GM18867 (cell line): ENCODE measurements around the gene TAF6.

Source experiments
- ATAC-seq: cut with Tn5 transposase; IDR thresholded peaks from one replicate; pipeline ENCODE4 v1.9.1; 2021; ENCODE audit warnings: mild to moderate bottlenecking, moderate library complexity; ENCODE audit not compliant: unreplicated experiment

Gene TAF6

GRCh38 chr7:100075418-100075817 is 43.7 kb downstream of the TAF6 start:
- no peak for ATAC-seq

GRCh38 chr7:100074841-100075240 is 44.3 kb downstream of the TAF6 start:
- no peak for ATAC-seq

DNA sequence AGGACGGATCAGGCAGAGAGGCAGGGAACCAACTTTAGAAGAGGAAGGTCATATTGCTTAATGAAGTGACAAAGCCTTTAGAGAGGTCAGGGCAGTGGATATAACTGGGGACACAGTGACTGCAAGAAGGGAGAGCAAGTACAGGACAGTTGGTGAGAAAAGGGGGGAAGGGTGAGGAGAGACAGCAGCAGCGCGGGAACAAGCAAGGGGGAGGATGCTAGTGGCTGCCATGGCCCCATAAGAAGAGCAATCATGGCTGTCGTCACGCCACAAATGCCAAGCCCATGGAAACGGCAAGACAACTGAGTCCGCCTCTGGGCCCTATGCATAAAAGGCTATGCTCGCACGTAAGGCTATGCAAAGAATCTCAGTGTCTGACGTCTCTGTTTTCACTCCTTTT is 46.7 kb downstream of the TAF6 start:
- ATAC-seq: no peak

DNA sequence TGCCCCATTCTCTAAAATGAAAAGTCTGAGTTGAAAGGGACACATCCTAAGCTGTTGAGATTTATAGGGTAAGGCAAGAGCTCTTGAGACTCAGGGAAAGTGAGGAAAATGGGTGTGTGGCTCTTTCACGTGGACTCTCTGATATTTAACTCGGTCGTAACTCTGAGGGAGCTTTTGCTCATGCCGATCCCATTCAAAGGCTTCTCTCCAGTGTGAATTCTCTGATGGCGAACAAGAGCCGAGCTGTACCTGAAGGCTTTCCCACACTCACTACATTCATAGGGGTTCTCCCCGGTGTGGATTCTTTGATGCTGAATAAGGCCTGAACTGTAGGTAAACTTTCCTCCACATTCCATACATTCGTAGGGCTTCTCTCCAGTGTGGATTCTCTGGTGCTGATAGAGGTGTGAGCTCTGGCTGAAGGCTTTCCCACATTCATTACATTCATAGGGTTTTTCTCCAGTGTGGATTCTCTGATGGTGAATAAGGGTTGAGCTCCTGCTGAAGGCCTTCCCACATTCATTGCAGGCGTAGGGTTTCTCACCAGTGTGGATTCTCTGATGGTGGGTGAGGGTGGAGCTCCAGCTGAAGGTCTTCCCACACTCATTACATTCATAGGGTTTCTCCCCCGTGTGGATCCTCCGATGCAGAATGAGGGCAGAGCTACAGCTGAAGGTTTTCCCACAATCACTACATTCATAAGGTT is 48.0 kb downstream of the TAF6 start:
- no peak for ATAC-seq

- ATAC-seq: no peak
These were observed 49.2 kb downstream of the TAF6 start for GRCh38 chr7:100069991-100070390.

GRCh38 chr7:100066953-100067352 is 52.2 kb downstream of the TAF6 start:
- no peak for ATAC-seq

- no peak for ATAC-seq
These were observed 53.5 kb downstream of the TAF6 start for GRCh38 chr7:100065452-100066186.

- ATAC-seq: no peak
These were observed 55.0 kb downstream of the TAF6 start for GRCh38 chr7:100064162-100064561.

DNA sequence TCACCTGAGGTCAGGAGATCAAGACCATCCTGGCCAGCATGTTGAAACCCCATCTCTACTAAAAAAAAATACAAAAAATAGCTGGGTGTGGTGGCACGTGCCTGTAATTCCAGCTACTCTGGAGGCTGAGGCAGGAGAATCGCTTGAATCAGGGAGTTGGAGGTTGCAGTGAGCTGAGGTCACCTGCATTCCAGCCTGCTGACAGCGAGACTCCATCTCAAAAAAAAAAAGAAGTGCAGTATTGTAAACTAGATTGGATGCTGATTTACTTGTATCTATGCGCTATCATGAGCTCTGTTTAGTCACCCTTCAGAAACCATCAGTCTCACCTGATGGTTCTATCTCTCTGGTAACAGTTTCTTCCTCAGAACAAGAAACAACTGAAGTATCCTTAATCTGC is 55.8 kb downstream of the TAF6 start:
- no peak for ATAC-seq

DNA sequence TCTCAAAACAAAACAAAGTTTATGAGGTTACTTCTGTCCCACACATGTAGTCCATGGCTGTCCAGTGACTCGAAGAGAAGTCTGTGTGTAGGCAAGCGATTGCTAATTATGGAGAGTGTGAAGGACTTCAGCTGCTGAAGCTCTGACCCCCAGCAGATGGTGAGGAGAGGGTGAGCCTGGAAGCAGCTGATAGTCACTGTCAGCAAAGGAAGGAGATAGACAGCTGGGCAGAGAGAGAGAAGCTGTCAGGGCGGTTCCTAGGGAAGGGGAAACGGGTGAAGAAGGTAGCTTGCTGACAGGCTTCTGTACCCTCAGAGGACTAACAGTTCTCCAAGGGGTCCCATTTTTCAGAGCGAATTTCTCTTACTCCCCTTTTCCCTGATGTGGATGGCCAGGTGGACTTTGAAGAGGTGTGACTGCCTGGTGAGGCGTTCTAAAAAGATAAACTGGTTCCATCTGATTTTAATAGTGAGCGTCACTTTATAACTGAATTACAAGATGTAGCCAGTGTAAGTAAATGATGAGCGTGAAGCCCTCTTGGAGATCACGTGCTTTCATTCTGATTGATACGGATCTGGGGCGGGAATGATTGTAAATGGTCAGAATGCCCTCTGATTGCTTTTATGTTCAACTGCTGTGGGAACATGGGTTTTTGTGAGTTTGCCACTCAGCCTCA is 57.5 kb downstream of the TAF6 start:
- no peak for ATAC-seq

DNA sequence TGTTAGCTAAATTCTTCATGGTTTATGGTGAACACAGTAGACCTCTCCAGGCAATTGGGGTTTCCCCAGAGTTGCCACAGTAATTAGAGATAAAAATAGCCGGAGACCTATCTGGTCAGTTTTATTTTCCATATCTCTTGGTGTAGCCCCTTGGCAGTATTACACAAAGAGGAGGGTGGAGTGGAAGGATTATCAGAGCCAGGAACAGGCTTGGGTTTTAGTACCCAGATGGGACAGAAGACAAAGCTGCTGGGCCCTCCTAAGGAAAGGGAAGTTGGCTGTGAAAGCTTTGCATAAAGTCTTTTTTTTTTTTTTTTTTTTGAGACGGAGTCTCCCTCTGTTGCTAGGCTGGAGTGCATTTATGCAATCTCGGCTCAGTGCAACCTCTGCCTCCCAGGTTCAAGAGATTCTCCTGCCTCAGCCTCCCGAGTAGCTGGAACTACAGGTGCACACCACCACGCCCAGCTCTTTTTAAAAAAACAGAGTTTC is 59.9 kb downstream of the TAF6 start:
- no peak for ATAC-seq
